Measurements from ENCODE around the gene RAP1GAP.

GRCh38 chr1:21605012-21605715, 64.0 kb downstream of the RAP1GAP start:
- TF ChIP-seq CTCF (IDR thresholded peaks at IDR 0.05): no peak
- no peak for TF ChIP-seq POLR2A (IDR thresholded peaks at IDR 0.05)
